HepG2 (cell line): ENCODE measurements around the gene TOP2A. TPM values are rescaled to one million over a fixed set of nuclear protein-coding genes. Genes with fewer than 3 reads are reported as not detected.
A peak's percentile ranks its signal among the peaks of the same experiment; 100 is the strongest.

Experiments
- ATAC-seq: fragments of 200-7000 bp; cut with Tn5 transposase; 3 replicates; pipeline ENCODE4 v1.9.1; 2020; ENCODE audit warnings: mild to moderate bottlenecking, moderate library complexity
- BruUV-seq: library from RNA; stranded (reverse); fragments of 400-500 nt; replicated peaks from 2 replicates; lab custom pipeline; 2021; lab: Mats Ljungman, UMichigan
- CTCF ChIA-PET: fragments of 300-600 bp; formaldehyde crosslinking; extraction: SDS; loops from one replicate; lab custom pipeline; 2021; ENCODE audit warnings: low total read pairs, inconsistent platforms, low intra/inter-chr PET ratio; lab: Yijun Ruan, JAX
- POLR2A ChIA-PET: fragments of 350-600 bp; sonication (Branson Sonifier 250); formaldehyde crosslinking; loops from one replicate; lab custom pipeline; 2020; ENCODE audit warnings: antibody characterized with exemption, inconsistent platforms; lab: Yijun Ruan, JAX
- DNase-seq: peaks from one replicate; pipeline ENCODE4 v3.0.0-alpha.2; 2015; ENCODE audit warnings: low spot score
- FAIRE-seq: peaks from 3 replicates; lab custom pipeline; 2011; peaks lifted over from hg19 to GRCh38; lab: Jason Lieb, UNC
- H2AFZ ChIP-seq: one replicate; pipeline ENCODE4 v1.6.1; 2011; ENCODE audit warnings: low read length, inconsistent platforms
- H3K27ac ChIP-seq: fragments of 300-600 bp; 3 replicates; pipeline ENCODE4 v1.8.0; 2011; ENCODE audit warnings: mixed run types, mild to moderate bottlenecking, mixed read lengths, low read length, inconsistent platforms; ENCODE audit not compliant: insufficient read depth; ENCODE audit errors: extremely low read length
- H3K27me3 ChIP-seq, 2 experiments: fragments of 200-600 bp in 1 of 2; 2 replicates in 1 of 2; 3 replicates in 1 of 2; pipeline versions ENCODE4 v1.6.0 to v1.8.0; 2011; ENCODE audit warnings: low read length in 2 of 2, mild to moderate bottlenecking in 2 of 2, moderate library complexity in 2 of 2, inconsistent platforms in 1 of 2; ENCODE audit not compliant: insufficient read depth in 2 of 2, control insufficient read depth in 1 of 2
- H3K36me3 ChIP-seq, 2 experiments: fragments of 200-600 bp in 1 of 2; replicated peaks in 1 of 2; 2 replicates in 1 of 2; 3 replicates in 1 of 2; pipeline versions ENCODE4 v1.5.1 to v1.8.0; 2011; ENCODE audit warnings: low read length in 2 of 2, inconsistent platforms in 1 of 2; ENCODE audit not compliant: insufficient read depth in 2 of 2, control insufficient read depth in 1 of 2
- H3K4me1 ChIP-seq: 2 replicates; pipeline ENCODE4 v1.5.1; 2012; ENCODE audit warnings: low read length, inconsistent platforms; ENCODE audit not compliant: insufficient read depth
- H3K4me2 ChIP-seq: 2 replicates; pipeline ENCODE4 v1.6.0; 2011; ENCODE audit warnings: low read depth, low read length, inconsistent platforms
- H3K4me3 ChIP-seq, 3 experiments: fragments of 200-600 bp in 1 of 3; sonication (generic), shearing (Covaris generic) in 1 of 3; replicated peaks in 1 of 3; 2 replicates each; pipeline ENCODE4 v1.5.1; 2011 to 2016; ENCODE audit warnings: low read length in 3 of 3, inconsistent platforms in 2 of 3, low read depth in 2 of 3, mild to moderate bottlenecking in 2 of 3, control low read depth in 1 of 3, mixed read lengths in 1 of 3; ENCODE audit not compliant: insufficient read depth in 1 of 3
- H3K79me2 ChIP-seq: one replicate; pipeline ENCODE4 v1.6.1; 2011; ENCODE audit warnings: low read length, inconsistent platforms; ENCODE audit not compliant: insufficient read depth
- H3K9ac ChIP-seq: 2 replicates; pipeline ENCODE4 v1.6.0; 2011; ENCODE audit warnings: mild to moderate bottlenecking, low read depth, low read length, inconsistent platforms; ENCODE audit not compliant: insufficient read depth
- H3K9me3 ChIP-seq: 2 replicates; pipeline ENCODE4 v1.5.1; 2012; ENCODE audit warnings: mild to moderate bottlenecking, low read length
- H4K20me1 ChIP-seq: 2 replicates; pipeline ENCODE4 v1.6.0; 2011; ENCODE audit warnings: inconsistent platforms, mild to moderate bottlenecking, low read length, moderate library complexity; ENCODE audit not compliant: insufficient read depth
- NCOA5 ChIP-seq: sonication (generic); formaldehyde crosslinking; IDR thresholded peaks from 2 replicates; pipeline ENCODE4 v1.4.0; 2020; ENCODE audit warnings: missing genetic modification reagents
- NR3C1 ChIP-seq: sonication (generic); formaldehyde crosslinking; IDR thresholded peaks from 2 replicates; pipeline ENCODE4 v1.4.0; 2020; ENCODE audit warnings: missing genetic modification reagents
- SMAD1 ChIP-seq: sonication (generic); formaldehyde crosslinking; IDR thresholded peaks from 2 replicates; pipeline ENCODE4 v1.4.0; 2020; ENCODE audit warnings: missing genetic modification reagents, low read depth, mild to moderate bottlenecking, borderline replicate concordance
- SNRNP70 ChIP-seq: fragments of 200-400 bp; formaldehyde crosslinking; IDR thresholded peaks from 2 replicates; pipeline ENCODE4 v1.6.1; 2017; ENCODE audit warnings: mild to moderate bottlenecking, low read depth, low read length, moderate library complexity
- U2AF2 ChIP-seq: fragments of 200-400 bp; formaldehyde crosslinking; IDR thresholded peaks from 2 replicates; pipeline ENCODE4 v1.6.1; 2017; ENCODE audit warnings: low read depth, mild to moderate bottlenecking, low read length
- ZBTB7B ChIP-seq: sonication (generic); formaldehyde crosslinking; IDR thresholded peaks from 2 replicates; pipeline ENCODE4 v1.4.0; 2020; ENCODE audit warnings: missing genetic modification reagents
- ZNF282 ChIP-seq: fragments of 450-650 bp; IDR thresholded peaks from 2 replicates; pipeline ENCODE4 v1.6.1; 2018; ENCODE audit not compliant: partially characterized antibody
- ZNF317 ChIP-seq: sonication (generic); formaldehyde crosslinking; IDR thresholded peaks from 2 replicates; pipeline ENCODE4 v1.5.0; 2020; ENCODE audit warnings: mild to moderate bottlenecking, missing genetic modification reagents
- ZNF546 ChIP-seq: sonication (generic); formaldehyde crosslinking; conservative IDR thresholded peaks from 2 replicates; pipeline ENCODE4 v1.8.1; 2023; ENCODE audit warnings: mild to moderate bottlenecking, missing genetic modification reagents
- ZNF567 ChIP-seq: sonication (generic); formaldehyde crosslinking; IDR thresholded peaks from 2 replicates; pipeline ENCODE4 v1.8.1; 2023; ENCODE audit warnings: mild to moderate bottlenecking, missing genetic modification reagents, borderline replicate concordance
- WGBS: methylation state at CpG from one replicate; pipeline ENCODE4 v1.1.6; 2017; ENCODE audit warnings: low lambda C conversion rate; 5-methylcytosine and 5-hydroxymethylcytosine counted together
- in situ Hi-C: cut with HindIII; loops from 2 replicates; pipeline ENCODE4 v1.10.0; 2017; ENCODE audit warnings: low pct_unique_long_range_greater_than_20kb; ENCODE audit not compliant: extremely low pct_ligation_motif_present
- intact Hi-C: fragments of 100-400 bp; cut with micrococcal nuclease; formaldehyde crosslinking; loops from one replicate; pipeline ENCODE4 v1.10.0; 2022; ENCODE audit not compliant: unreplicated experiment
- polyA plus RNA-seq, 8 experiments: library from polyadenylated mRNA; depleted of rRNA in 3 of 8; stranded (reverse) in 7 of 8; unstranded in 1 of 8; fragments of >200 nt; fragmentation: Illumina TruSeq in 4 of 8; extraction: Trizol in 4 of 8; gene quantifications; 2 replicates each; pipeline versions ENCODE4 v1.2.1 to v1.2.3, GENCODE V29; 2011 to 2016; ENCODE audit warnings: low read depth in 4 of 8, missing spikeins in 1 of 8, mixed read lengths in 1 of 8; ENCODE audit not compliant: insufficient read depth in 1 of 8
- total RNA-seq, 5 experiments: library from RNA; depleted of rRNA; stranded (reverse); fragments of >200 nt; fragmentation: Illumina TruSeq; extraction: Trizol; gene quantifications; 2 replicates each; pipeline ENCODE4 v1.2.3, GENCODE V29; 2016; ENCODE audit warnings: low read depth in 1 of 5
- TF ChIP-seq, protein P1 (sequence below), 2 experiments: fragments of 450-650 bp in 1 of 2; sonication (generic) in 1 of 2; formaldehyde crosslinking; IDR thresholded peaks; 2 replicates each; pipeline versions ENCODE4 v1.5.0 to v1.8.0; 2020 to 2022; ENCODE audit warnings: mild to moderate bottlenecking in 1 of 2, missing genetic modification reagents in 1 of 2
- TF ChIP-seq, protein P2 (sequence below): IDR thresholded peaks from 2 replicates; pipeline ENCODE4 v1.6.1; 2016; ENCODE audit warnings: control low read depth
- TF ChIP-seq, protein P3 (sequence below): sonication (generic); formaldehyde crosslinking; IDR thresholded peaks from 2 replicates; pipeline ENCODE4 v1.8.1; 2022; ENCODE audit warnings: mild to moderate bottlenecking, missing genetic modification reagents
- TF ChIP-seq, protein P4 (sequence below): sonication (generic); formaldehyde crosslinking; IDR thresholded peaks from 2 replicates; pipeline ENCODE4 v1.8.1; 2023; ENCODE audit warnings: mild to moderate bottlenecking, missing genetic modification reagents
- TF ChIP-seq, protein P5 (sequence below): sonication (generic); formaldehyde crosslinking; IDR thresholded peaks from 2 replicates; pipeline ENCODE4 v1.4.0; 2020; ENCODE audit warnings: missing genetic modification reagents, mild to moderate bottlenecking, borderline replicate concordance

TOP2A gene
- total and polyA plus RNA-seq, 2 of the 13 experiments (the other 11 are each of a cell fraction or from before 2014, with no cell fraction given), result 108 to 327 TPM

DNA sequence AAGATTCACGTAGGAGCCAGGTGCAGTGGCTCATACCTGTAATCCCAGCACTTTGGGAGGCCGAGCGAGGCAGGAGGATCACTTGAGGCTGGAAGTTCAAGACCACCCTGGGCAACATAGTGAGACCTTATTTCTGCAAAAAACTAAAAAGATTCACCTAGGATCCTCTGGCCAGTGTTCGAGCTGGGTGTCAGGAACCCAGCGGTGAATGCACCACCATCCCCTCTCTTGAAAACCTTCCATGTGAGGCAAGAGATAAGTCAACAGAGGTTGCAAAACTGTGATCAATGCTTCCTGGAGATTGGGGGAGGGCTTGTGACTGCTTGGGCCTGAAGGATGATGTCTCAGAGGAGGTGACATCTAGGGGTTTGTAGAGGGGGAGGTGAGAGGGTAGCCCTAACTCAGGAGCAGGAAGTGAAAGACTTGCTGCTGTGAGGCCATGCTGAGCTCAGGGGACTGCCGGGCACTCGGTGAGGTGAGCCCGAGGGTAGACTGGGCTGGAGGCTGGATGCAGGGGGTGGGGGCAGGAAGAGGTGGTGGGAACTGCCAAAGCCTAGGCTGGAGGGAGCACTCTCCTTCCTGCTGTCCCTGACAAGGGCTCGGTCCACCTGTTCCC is 64.8 kb downstream of the TOP2A start:
- in situ Hi-C loops, result loop anchor here (5.0 to 10.0 kb wide), 2 partner anchors 36 to 148 kb away; no protein-coding TSS in a partner anchor
- peak overlapping the region; percentile 49 for H3K27ac ChIP-seq
- no peak for TF ChIP-seq SNRNP70
- TF ChIP-seq, protein P1, sequence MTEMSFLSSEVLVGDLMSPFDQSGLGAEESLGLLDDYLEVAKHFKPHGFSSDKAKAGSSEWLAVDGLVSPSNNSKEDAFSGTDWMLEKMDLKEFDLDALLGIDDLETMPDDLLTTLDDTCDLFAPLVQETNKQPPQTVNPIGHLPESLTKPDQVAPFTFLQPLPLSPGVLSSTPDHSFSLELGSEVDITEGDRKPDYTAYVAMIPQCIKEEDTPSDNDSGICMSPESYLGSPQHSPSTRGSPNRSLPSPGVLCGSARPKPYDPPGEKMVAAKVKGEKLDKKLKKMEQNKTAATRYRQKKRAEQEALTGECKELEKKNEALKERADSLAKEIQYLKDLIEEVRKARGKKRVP (CRISPR knock-in tag; IDR thresholded peaks at IDR 0.05), result peak in 1 of 2 experiments; percentile 84; a peak in 2 of 4 replicates
- peak; percentile 70 for TF ChIP-seq ZNF546
- TF ChIP-seq ZBTB7B (CRISPR knock-in tag), result peak; percentile 86
- TF ChIP-seq NCOA5, result no peak
- TF ChIP-seq, protein P2, sequence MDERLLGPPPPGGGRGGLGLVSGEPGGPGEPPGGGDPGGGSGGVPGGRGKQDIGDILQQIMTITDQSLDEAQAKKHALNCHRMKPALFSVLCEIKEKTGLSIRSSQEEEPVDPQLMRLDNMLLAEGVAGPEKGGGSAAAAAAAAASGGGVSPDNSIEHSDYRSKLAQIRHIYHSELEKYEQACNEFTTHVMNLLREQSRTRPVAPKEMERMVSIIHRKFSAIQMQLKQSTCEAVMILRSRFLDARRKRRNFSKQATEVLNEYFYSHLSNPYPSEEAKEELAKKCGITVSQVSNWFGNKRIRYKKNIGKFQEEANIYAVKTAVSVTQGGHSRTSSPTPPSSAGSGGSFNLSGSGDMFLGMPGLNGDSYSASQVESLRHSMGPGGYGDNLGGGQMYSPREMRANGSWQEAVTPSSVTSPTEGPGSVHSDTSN (CRISPR knock-in tag), result 0 out of 2 replicates have a peak, but pooled peaks have one; percentile 8
- no peak for TF ChIP-seq ZNF282
- no peak for TF ChIP-seq U2AF2
- peak; percentile 74; the same call in 1 of the 2 replicates for TF ChIP-seq ZNF567 (CRISPR knock-in tag)
- TF ChIP-seq, protein P3, sequence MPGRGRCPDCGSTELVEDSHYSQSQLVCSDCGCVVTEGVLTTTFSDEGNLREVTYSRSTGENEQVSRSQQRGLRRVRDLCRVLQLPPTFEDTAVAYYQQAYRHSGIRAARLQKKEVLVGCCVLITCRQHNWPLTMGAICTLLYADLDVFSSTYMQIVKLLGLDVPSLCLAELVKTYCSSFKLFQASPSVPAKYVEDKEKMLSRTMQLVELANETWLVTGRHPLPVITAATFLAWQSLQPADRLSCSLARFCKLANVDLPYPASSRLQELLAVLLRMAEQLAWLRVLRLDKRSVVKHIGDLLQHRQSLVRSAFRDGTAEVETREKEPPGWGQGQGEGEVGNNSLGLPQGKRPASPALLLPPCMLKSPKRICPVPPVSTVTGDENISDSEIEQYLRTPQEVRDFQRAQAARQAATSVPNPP (CRISPR knock-in tag), result 0 out of 2 replicates have a peak, but pooled peaks have one; percentile 48
- TF ChIP-seq, protein P4, sequence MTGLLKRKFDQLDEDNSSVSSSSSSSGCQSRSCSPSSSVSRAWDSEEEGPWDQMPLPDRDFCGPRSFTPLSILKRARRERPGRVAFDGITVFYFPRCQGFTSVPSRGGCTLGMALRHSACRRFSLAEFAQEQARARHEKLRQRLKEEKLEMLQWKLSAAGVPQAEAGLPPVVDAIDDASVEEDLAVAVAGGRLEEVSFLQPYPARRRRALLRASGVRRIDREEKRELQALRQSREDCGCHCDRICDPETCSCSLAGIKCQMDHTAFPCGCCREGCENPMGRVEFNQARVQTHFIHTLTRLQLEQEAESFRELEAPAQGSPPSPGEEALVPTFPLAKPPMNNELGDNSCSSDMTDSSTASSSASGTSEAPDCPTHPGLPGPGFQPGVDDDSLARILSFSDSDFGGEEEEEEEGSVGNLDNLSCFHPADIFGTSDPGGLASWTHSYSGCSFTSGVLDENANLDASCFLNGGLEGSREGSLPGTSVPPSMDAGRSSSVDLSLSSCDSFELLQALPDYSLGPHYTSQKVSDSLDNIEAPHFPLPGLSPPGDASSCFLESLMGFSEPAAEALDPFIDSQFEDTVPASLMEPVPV (CRISPR knock-in tag), result 0 out of 2 replicates have a peak, but pooled peaks have one; percentile 83
- no peak for TF ChIP-seq NR3C1 (CRISPR knock-in tag)
- TF ChIP-seq SMAD1 (CRISPR knock-in tag), result no peak
- TF ChIP-seq, protein P5, sequence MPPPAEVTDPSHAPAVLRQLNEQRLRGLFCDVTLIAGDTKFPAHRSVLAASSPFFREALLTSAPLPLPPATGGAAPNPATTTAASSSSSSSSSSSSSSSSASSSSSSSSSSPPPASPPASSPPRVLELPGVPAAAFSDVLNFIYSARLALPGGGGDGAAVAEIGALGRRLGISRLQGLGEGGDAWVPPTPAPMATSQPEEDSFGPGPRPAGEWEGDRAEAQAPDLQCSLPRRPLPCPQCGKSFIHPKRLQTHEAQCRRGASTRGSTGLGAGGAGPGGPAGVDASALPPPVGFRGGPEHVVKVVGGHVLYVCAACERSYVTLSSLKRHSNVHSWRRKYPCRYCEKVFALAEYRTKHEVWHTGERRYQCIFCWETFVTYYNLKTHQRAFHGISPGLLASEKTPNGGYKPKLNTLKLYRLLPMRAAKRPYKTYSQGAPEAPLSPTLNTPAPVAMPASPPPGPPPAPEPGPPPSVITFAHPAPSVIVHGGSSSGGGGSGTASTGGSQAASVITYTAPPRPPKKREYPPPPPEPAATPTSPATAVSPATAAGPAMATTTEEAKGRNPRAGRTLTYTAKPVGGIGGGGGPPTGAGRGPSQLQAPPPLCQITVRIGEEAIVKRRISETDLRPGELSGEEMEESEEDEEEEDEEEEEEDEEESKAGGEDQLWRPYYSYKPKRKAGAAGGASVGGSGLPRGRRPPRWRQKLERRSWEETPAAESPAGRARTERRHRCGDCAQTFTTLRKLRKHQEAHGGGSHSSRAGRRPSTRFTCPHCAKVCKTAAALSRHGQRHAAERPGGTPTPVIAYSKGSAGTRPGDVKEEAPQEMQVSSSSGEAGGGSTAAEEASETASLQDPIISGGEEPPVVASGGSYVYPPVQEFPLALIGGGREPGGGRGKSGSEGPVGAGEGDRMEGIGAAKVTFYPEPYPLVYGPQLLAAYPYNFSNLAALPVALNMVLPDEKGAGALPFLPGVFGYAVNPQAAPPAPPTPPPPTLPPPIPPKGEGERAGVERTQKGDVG (CRISPR knock-in tag), result peak; percentile 15; the same call in 1 of the 2 replicates
- no peak for TF ChIP-seq ZNF317

More for the DNA sequence above, 64.8 kb downstream of the TOP2A start:
- no peaks in the 10 kb centered on the region for H3K79me2 ChIP-seq
- H3K9me3 ChIP-seq, result no peaks in the 10 kb centered on the region
- H3K36me3 ChIP-seq, result peaks cover 29 to 38% of the 10 kb centered on the region in 2 experiments
- FAIRE-seq (peak; percentile 100), DNase-seq (peak; percentile 84), ATAC-seq (peak; percentile 62)
- H3K4me1 ChIP-seq, result peaks cover 58% of the 10 kb centered on the region
- H3K4me3 ChIP-seq, result no peak overlapping the region
- H3K9ac ChIP-seq, result no peak overlapping the region
- ChIA-PET CTCF (interaction anchor here (0.9 to 5.1 kb wide), 3 partner anchors 39 to 49 kb away, joined by 3 to 157 read pairs (median 3); partner anchors contain the start of gene RARA), POLR2A (interaction anchor here (0.9 to 4.2 kb wide), 17 partner anchors 8 to 252 kb away, joined by 3 to 34 read pairs (median 3); partner anchors contain the start of genes NR1D1 and RARA)
- peak overlapping the region; percentile 22 for H3K4me2 ChIP-seq
- no peak overlapping the region for H2AFZ ChIP-seq
- H4K20me1 ChIP-seq, result no peaks in the 10 kb centered on the region
- H3K27me3 ChIP-seq, result no peaks in the 10 kb centered on the region
- TSS peak; percentile 35 for BruUV-seq
- WGBS, result 27% methylated on average over 9 of the region's 9 CpGs
- intact Hi-C loops, result no loop called here
